HepG2 (cell line): ENCODE data around the gene LZTFL1. TPM values are rescaled to one million over a fixed set of nuclear protein-coding genes. Genes with fewer than 3 reads are reported as not detected.
"Not testable (repeated sequence)": the region's sequence is repeated elsewhere in the genome, so short reads cannot be mapped to it uniquely, and the experiment has no call there.

ENCODE experiments used
- ATAC-seq: fragments of 200-7000 bp; cut with Tn5 transposase; 3 replicates; pipeline ENCODE4 v1.9.1; 2020; ENCODE audit warnings: mild to moderate bottlenecking, moderate library complexity
- BruUV-seq: library from RNA; stranded (reverse); fragments of 400-500 nt; replicated peaks from 2 replicates; lab custom pipeline; 2021; lab: Mats Ljungman, UMichigan
- CTCF ChIA-PET: fragments of 300-600 bp; formaldehyde crosslinking; extraction: SDS; loops from one replicate; lab custom pipeline; 2021; ENCODE audit warnings: low total read pairs, inconsistent platforms, low intra/inter-chr PET ratio; lab: Yijun Ruan, JAX
- POLR2A ChIA-PET: fragments of 350-600 bp; sonication (Branson Sonifier 250); formaldehyde crosslinking; loops from one replicate; lab custom pipeline; 2020; ENCODE audit warnings: antibody characterized with exemption, inconsistent platforms; lab: Yijun Ruan, JAX
- DNase-seq: peaks from one replicate; pipeline ENCODE4 v3.0.0-alpha.2; 2015; ENCODE audit warnings: low spot score
- FAIRE-seq: peaks from 3 replicates; lab custom pipeline; 2011; peaks lifted over from hg19 to GRCh38; lab: Jason Lieb, UNC
- H2AFZ ChIP-seq: one replicate; pipeline ENCODE4 v1.6.1; 2011; ENCODE audit warnings: low read length, inconsistent platforms
- H3K27ac ChIP-seq: fragments of 300-600 bp; 3 replicates; pipeline ENCODE4 v1.8.0; 2011; ENCODE audit warnings: mixed run types, mild to moderate bottlenecking, mixed read lengths, low read length, inconsistent platforms; ENCODE audit not compliant: insufficient read depth; ENCODE audit errors: extremely low read length
- H3K27me3 ChIP-seq, 2 experiments: fragments of 200-600 bp in 1 of 2; 2 replicates in 1 of 2; 3 replicates in 1 of 2; pipeline versions ENCODE4 v1.6.0 to v1.8.0; 2011; ENCODE audit warnings: low read length in 2 of 2, mild to moderate bottlenecking in 2 of 2, moderate library complexity in 2 of 2, inconsistent platforms in 1 of 2; ENCODE audit not compliant: insufficient read depth in 2 of 2, control insufficient read depth in 1 of 2
- H3K36me3 ChIP-seq, 2 experiments: fragments of 200-600 bp in 1 of 2; replicated peaks in 1 of 2; 2 replicates in 1 of 2; 3 replicates in 1 of 2; pipeline versions ENCODE4 v1.5.1 to v1.8.0; 2011; ENCODE audit warnings: low read length in 2 of 2, inconsistent platforms in 1 of 2; ENCODE audit not compliant: insufficient read depth in 2 of 2, control insufficient read depth in 1 of 2
- H3K4me1 ChIP-seq: 2 replicates; pipeline ENCODE4 v1.5.1; 2012; ENCODE audit warnings: low read length, inconsistent platforms; ENCODE audit not compliant: insufficient read depth
- H3K4me2 ChIP-seq: 2 replicates; pipeline ENCODE4 v1.6.0; 2011; ENCODE audit warnings: low read depth, low read length, inconsistent platforms
- H3K4me3 ChIP-seq, 3 experiments: fragments of 200-600 bp in 1 of 3; sonication (generic), shearing (Covaris generic) in 1 of 3; replicated peaks in 1 of 3; 2 replicates each; pipeline ENCODE4 v1.5.1; 2011 to 2016; ENCODE audit warnings: low read length in 3 of 3, inconsistent platforms in 2 of 3, low read depth in 2 of 3, mild to moderate bottlenecking in 2 of 3, control low read depth in 1 of 3, mixed read lengths in 1 of 3; ENCODE audit not compliant: insufficient read depth in 1 of 3
- H3K79me2 ChIP-seq: one replicate; pipeline ENCODE4 v1.6.1; 2011; ENCODE audit warnings: low read length, inconsistent platforms; ENCODE audit not compliant: insufficient read depth
- H3K9ac ChIP-seq: 2 replicates; pipeline ENCODE4 v1.6.0; 2011; ENCODE audit warnings: mild to moderate bottlenecking, low read depth, low read length, inconsistent platforms; ENCODE audit not compliant: insufficient read depth
- H3K9me3 ChIP-seq: 2 replicates; pipeline ENCODE4 v1.5.1; 2012; ENCODE audit warnings: mild to moderate bottlenecking, low read length
- H4K20me1 ChIP-seq: 2 replicates; pipeline ENCODE4 v1.6.0; 2011; ENCODE audit warnings: inconsistent platforms, mild to moderate bottlenecking, low read length, moderate library complexity; ENCODE audit not compliant: insufficient read depth
- ARID2 ChIP-seq: sonication (generic); formaldehyde crosslinking; IDR thresholded peaks from 2 replicates; pipeline ENCODE4 v1.8.1; 2022; ENCODE audit warnings: mild to moderate bottlenecking, missing genetic modification reagents, borderline replicate concordance
- KDM2A ChIP-seq: sonication (generic); formaldehyde crosslinking; IDR thresholded peaks from 2 replicates; pipeline ENCODE4 v1.4.0; 2020; ENCODE audit warnings: low read depth, missing genetic modification reagents, borderline replicate concordance
- WGBS: methylation state at CpG from one replicate; pipeline ENCODE4 v1.1.6; 2017; ENCODE audit warnings: low lambda C conversion rate; 5-methylcytosine and 5-hydroxymethylcytosine counted together
- in situ Hi-C: cut with HindIII; loops from 2 replicates; pipeline ENCODE4 v1.10.0; 2017; ENCODE audit warnings: low pct_unique_long_range_greater_than_20kb; ENCODE audit not compliant: extremely low pct_ligation_motif_present
- intact Hi-C: fragments of 100-400 bp; cut with micrococcal nuclease; formaldehyde crosslinking; loops from one replicate; pipeline ENCODE4 v1.10.0; 2022; ENCODE audit not compliant: unreplicated experiment
- polyA plus RNA-seq, 8 experiments: library from polyadenylated mRNA; depleted of rRNA in 3 of 8; stranded (reverse) in 7 of 8; unstranded in 1 of 8; fragments of >200 nt; fragmentation: Illumina TruSeq in 4 of 8; extraction: Trizol in 4 of 8; gene quantifications; 2 replicates each; pipeline versions ENCODE4 v1.2.1 to v1.2.3, GENCODE V29; 2011 to 2016; ENCODE audit warnings: low read depth in 4 of 8, missing spikeins in 1 of 8, mixed read lengths in 1 of 8; ENCODE audit not compliant: insufficient read depth in 1 of 8
- total RNA-seq, 5 experiments: library from RNA; depleted of rRNA; stranded (reverse); fragments of >200 nt; fragmentation: Illumina TruSeq; extraction: Trizol; gene quantifications; 2 replicates each; pipeline ENCODE4 v1.2.3, GENCODE V29; 2016; ENCODE audit warnings: low read depth in 1 of 5

The LZTFL1 gene
- total and polyA plus RNA-seq, 2 of the 13 experiments (the other 11 are each of a cell fraction or from before 2014, with no cell fraction given) = 16.6 to 17.2 TPM

DNA sequence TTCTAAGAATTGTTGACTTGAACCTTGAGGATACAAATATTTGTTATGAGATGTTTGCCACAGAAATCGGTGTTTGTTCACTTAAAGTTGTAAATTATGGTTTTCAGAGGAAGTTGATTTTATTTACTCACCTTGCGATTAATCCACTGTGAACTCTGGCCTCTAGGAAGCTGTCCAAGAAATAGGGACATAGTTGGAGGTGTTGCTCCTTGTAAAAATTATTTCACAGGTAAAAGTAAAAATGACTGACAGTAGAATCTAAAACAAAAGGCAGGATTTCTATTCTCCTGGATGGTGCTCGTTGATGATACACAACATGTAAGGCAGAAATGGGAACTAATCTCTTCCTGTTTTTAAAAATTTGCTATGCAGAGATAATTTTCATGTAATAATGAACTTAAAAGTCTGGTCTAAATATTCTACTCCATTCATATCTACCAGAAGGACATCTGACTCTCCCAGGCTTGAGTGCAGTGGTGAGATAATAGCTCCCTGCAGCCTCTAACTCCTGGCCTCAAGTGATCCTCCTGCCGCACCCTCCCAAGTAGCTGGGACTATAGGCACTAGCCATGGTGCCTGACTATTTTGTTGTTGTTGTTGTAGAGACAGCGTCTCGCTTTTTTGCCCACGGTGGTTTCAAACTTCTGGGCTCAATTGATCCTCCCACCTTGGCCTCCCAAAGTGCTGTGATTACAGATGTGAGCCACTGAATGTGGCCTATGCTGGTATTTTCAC, 17.1 kb upstream of the LZTFL1 start (continued):
- TF ChIP-seq ARID2 (CRISPR knock-in tag) (no peak), KDM2A (CRISPR knock-in tag) (no peak)

DNA sequence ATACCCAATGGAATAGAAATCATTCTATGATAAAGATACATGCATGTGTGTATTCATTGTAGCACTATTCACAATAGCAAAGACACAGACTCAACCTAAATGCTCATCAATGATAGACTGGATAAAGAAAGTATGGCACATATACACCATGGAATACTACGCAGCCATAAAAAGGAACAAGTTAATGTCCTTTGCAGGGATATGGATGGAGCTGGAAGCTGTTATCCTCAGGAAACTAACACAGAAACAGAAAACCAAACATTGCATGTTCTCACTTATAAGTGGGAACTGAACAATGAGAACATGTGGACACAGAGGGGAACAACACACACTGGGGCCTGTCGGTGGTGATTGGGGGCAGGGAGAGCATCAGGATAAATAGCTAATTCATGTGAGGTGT, 15.1 kb upstream of the LZTFL1 start:
- H2AFZ ChIP-seq, H3K9me3 ChIP-seq, intact Hi-C loops, H3K27me3 ChIP-seq, H3K36me3 ChIP-seq, H3K9ac ChIP-seq, BruUV-seq, DNase-seq, H3K4me2 ChIP-seq, H3K4me1 ChIP-seq, H4K20me1 ChIP-seq, in situ Hi-C loops, FAIRE-seq, H3K79me2 ChIP-seq, H3K4me3 ChIP-seq, ATAC-seq, CTCF ChIA-PET, POLR2A ChIA-PET, H3K27ac ChIP-seq: not testable (repeated sequence)
- WGBS = 64% methylated on average over 2 of the region's 2 CpGs

DNA sequence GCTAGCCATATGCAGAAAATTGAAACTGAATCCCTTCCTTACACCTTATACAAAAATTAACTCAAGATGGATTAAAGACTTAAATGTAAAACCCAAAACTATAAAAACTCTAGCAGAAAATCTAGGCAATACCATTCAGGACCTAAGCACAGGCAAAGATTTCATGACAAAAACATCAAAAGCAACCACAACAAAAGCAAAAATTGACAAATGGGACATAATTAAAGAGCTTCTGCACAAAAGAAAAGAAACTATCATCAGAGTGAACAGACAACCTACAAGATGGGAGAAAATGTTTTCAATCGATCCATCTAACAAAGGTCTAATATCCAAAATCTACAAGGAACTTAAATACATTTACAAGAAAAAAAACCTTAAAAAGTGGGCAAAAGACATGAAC, 14.4 kb upstream of the LZTFL1 start:
- in situ Hi-C loops, intact Hi-C loops, H3K9me3 ChIP-seq: not testable (repeated sequence)

More for the DNA sequence above, 14.4 kb upstream of the LZTFL1 start:
- BruUV-seq, ATAC-seq, CTCF ChIA-PET, H3K27me3 ChIP-seq, H3K4me2 ChIP-seq, POLR2A ChIA-PET, H3K36me3 ChIP-seq, DNase-seq, H3K4me1 ChIP-seq, H3K9ac ChIP-seq, H2AFZ ChIP-seq, H4K20me1 ChIP-seq, H3K27ac ChIP-seq, FAIRE-seq, H3K79me2 ChIP-seq, H3K4me3 ChIP-seq: not testable (repeated sequence)
- WGBS = 47% methylated on average over 1 of the region's 1 CpG
